Heart left ventricle (tissue), 16 donors: ENCODE data around the gene RBMS1. TPM values are rescaled to one million over a fixed set of nuclear protein-coding genes. Genes with fewer than 3 reads are reported as not detected.
A peak's percentile ranks its signal among the peaks of the same experiment; 100 is the strongest.

Experiments
- ATAC-seq, 4 donors: fragments of 200-7000 bp; cut with Tn5 transposase; one replicate each; pipeline ENCODE4 v1.9.1; 2020 to 2022; ENCODE audit warnings: moderate library complexity in 4 of 4, mild to moderate bottlenecking in 3 of 4, moderate number of reproducible peaks in 1 of 4
- DNase-seq, 5 donors: peaks; one replicate each; pipeline ENCODE4 v3.0.0-alpha.2; 2020
- H3K27ac ChIP-seq, 12 donors: fragments of 200-600 bp; sonication (generic) in 4 of 12; one replicate each; pipeline versions ENCODE4 v1.5.0 to v1.8.0; 2016 to 2022; ENCODE audit warnings: mild to moderate bottlenecking in 2 of 12
- H3K27me3 ChIP-seq, 9 donors: fragments of 200-600 bp; sonication (generic) in 2 of 9; one replicate each; pipeline versions ENCODE4 v1.5.1 to v1.8.0; 2016 to 2022; ENCODE audit warnings: mild to moderate bottlenecking in 3 of 9
- H3K36me3 ChIP-seq, 9 donors: fragments of 200-600 bp; sonication (generic) in 2 of 9; one replicate each; pipeline versions ENCODE4 v1.5.0 to v1.8.0; 2018 to 2022; ENCODE audit warnings: mild to moderate bottlenecking in 2 of 9
- H3K4me1 ChIP-seq, 12 donors: fragments of 200-600 bp; sonication (generic) in 4 of 12; one replicate each; pipeline versions ENCODE4 v1.5.0 to v1.8.0; 2016 to 2022; ENCODE audit warnings: mild to moderate bottlenecking in 3 of 12
- H3K4me3 ChIP-seq, 12 donors: fragments of 200-600 bp; sonication (generic) in 4 of 12; one replicate each; pipeline versions ENCODE4 v1.5.0 to v1.8.0; 2017 to 2022; ENCODE audit warnings: mild to moderate bottlenecking in 9 of 12, moderate library complexity in 4 of 12
- H3K9me3 ChIP-seq, 12 donors: fragments of 200-600 bp; sonication (generic) in 4 of 12; one replicate each; pipeline versions ENCODE4 v1.5.0 to v1.8.0; 2016 to 2022; ENCODE audit warnings: mild to moderate bottlenecking in 1 of 12
- CTCF ChIP-seq, 12 donors: fragments of 200-600 bp; sonication (generic) in 4 of 12; IDR thresholded peaks; one replicate each; pipeline versions ENCODE4 v1.5.0 to v1.8.0; 2018 to 2022; ENCODE audit warnings: antibody characterized with exemption in 12 of 12, mild to moderate bottlenecking in 5 of 12
- POLR2A ChIP-seq, 2 donors: fragments of 450-650 bp; IDR thresholded peaks; one replicate each; pipeline ENCODE4 v1.6.1; 2017; ENCODE audit warnings: antibody characterized with exemption in 2 of 2, mild to moderate bottlenecking in 2 of 2, moderate library complexity in 2 of 2
- WGBS, 4 donors: extraction: QIAGEN DNeasy Blood & Tissue Kit in 2 of 4; methylation state at CpG; one replicate each; pipeline versions ENCODE4 v1.1.5 to v1.1.7; 2013 to 2018; 5-methylcytosine and 5-hydroxymethylcytosine counted together
- intact Hi-C, 10 donors: fragments of 100-400 bp; cut with DNase I; formaldehyde crosslinking; loops; one replicate each; pipeline versions ENCODE4 v1.11.1 to v1.14.2; 2022
- polyA plus RNA-seq, 2 donors: library from polyadenylated mRNA; stranded (reverse); fragments of 200-250 nt; gene quantifications; one replicate each; pipeline ENCODE4 v1.2.3, GENCODE V29; 2013
- total RNA-seq, 9 donors: library from RNA; depleted of rRNA in 2 of 9; stranded (reverse); fragments of >200 nt in 2 of 9; fragmentation: NEBNext Ultra II Directional in 3 of 9; extraction: Animal tissue kit (Norgen Biotek cat#: 25700) in 3 of 9; gene quantifications; one replicate each; pipeline versions ENCODE4 v1.1.0 to v1.2.4, GENCODE V29; 2016 to 2023
- donor health status: ischemic (EF 13 %, LVEDD 7.1; RV severe dilation, severe dysfunction).
- donor health status: healthy with polysubstance abuse.
- donor health status: DM: no; HTN: yes; CAD: no.
- donor health status: DM: no; HTN: no; CAD: no.
- donor health status: ischemic (EF 25% LVEDD 6.9; RV normal size, moderate dysfunction).
- donor health status: ischemic (EF 25% LVEDD 5.7; RV mildly dilated, moderate dysfunction).
- donor health status: healthy.
- donor health status: DM: yes; HTN: yes; CAD: no.
- donor health status: ischemic (EF 35%, LVEDD 5.7; RV mildly dilated, moderate dysfunction).
- donor health status: nonischemic (EF 11% LVEDD 7.7; RV severe dilation, severe dysfunction).
- donor health status: DM: yes; HTN: yes; CAD: no.
- donor health status: PGD.
- donor health status: ischemic (EF 29% LVEDD 5.4; RV normal size, mild dysfunction).
- donor health status: nonischemic (EF 23%, LVEDD 6.1; RV moderate dilation, normal function).

The RBMS1 gene
- total and polyA plus RNA-seq, 11 donors = 32.4 to 102 (median 52.6) TPM

GRCh38 chr2:160254189-160254762 is 239.3 kb downstream of the RBMS1 start:
- no peak for DNase-seq
- no peak for ATAC-seq
- Histone ChIP-seq H3K4me3 (no peak overlapping the region), H3K27me3 (no peaks in the 10 kb centered on the region), H3K27ac (peak overlapping the region in 5 of 12 donors; percentile 30 to 78 (median 52)), H3K4me1 (peaks cover 0 to 29% (median 8%) of the 10 kb centered on the region in 12 donors), H3K9me3 (no peaks in the 10 kb centered on the region), H3K36me3 (no peaks in the 10 kb centered on the region)
- intact Hi-C loops = loop anchor here in 7 of 10 donors (5.0 to 10.0 kb wide), 5 partner anchors 149 to 741 kb away; no protein-coding TSS in a partner anchor
- TF ChIP-seq CTCF (IDR thresholded peaks at IDR 0.05) (no peak), POLR2A (IDR thresholded peaks at IDR 0.05) (no peak)
- WGBS, 4 donors = 85 to 92% (median 89%) methylated on average over 6 of the region's 6 CpGs

DNA sequence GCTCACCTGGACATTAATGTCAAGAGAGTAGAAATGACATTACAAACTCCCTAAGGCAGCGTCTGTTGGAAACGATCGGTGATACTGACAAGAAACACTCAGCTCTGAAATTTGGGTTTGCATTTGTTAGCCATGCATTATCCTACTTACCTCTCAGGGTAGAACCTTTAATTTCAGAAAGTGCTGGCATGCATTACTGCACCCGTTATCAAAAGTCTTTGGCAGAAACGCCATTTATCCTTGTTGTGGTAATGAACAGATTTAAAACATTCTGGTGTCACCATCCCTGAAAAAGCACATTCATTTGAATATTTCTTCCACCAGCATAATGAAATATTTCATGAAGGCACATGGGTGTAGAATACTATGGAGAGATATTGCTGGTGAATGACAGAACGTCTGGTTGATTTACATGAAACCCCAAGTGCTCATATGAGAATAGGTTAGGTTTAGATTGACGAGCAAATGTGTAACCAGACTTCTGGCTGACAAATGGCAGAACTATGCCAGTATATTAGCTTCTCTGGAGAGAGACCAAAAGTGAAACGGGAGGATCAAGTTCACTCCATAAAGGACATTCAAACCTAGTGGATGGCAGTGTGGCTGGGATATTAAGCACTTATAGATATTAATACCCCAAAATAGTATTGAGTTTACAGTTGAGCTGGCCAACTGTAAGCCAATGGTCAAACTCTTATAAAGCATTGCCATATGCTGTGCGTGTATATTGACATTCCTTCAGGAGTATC is 240.0 kb downstream of the RBMS1 start:
- intact Hi-C loops = loop anchor here in 7 of 10 donors (2.0 to 10.0 kb wide), 7 partner anchors 15 to 741 kb away; no protein-coding TSS in a partner anchor
- H3K4me1 ChIP-seq = peaks cover 0 to 29% (median 8%) of the 10 kb centered on the region in 12 donors
- no peaks in the 10 kb centered on the region for H3K27me3 ChIP-seq
- H3K4me3 ChIP-seq = peak overlapping the region in 3 of 12 donors; percentile 2 to 19 (median 10)
- no peaks in the 10 kb centered on the region for H3K36me3 ChIP-seq
- peak overlapping the region in 10 of 12 donors; percentile 21 to 78 (median 52) for H3K27ac ChIP-seq
- ATAC-seq (peak; percentile 50 to 58 (median 53)), DNase-seq (no peak)
- H3K9me3 ChIP-seq = no peaks in the 10 kb centered on the region
- TF ChIP-seq CTCF (IDR thresholded peaks at IDR 0.05) (no peak), POLR2A (IDR thresholded peaks at IDR 0.05) (no peak)
- WGBS, 4 donors = 45 to 53% (median 50%) methylated on average over 9 of the region's 9 CpGs

DNA sequence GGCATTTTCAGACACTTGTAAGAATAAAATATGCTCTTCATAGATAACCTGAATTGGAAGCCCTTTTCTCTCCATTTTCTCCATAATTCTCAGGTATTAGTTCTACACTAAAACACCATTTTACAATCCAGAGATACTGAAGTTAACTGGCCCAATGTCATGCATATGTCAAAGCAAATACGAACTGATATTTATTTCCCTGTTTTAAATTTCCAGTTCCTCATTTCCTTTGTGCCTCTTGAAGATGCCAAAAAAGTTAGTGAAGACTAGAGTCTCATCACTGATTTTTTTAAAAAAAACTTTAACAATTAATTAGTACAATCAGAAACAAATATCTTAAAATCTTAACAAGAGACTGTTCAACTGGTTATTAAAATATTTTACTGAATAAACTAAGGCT is 240.7 kb downstream of the RBMS1 start:
- Histone ChIP-seq H3K4me3 (peak overlapping the region in 1 of 12 donors; percentile 19), H3K4me1 (peaks cover 0 to 29% (median 8%) of the 10 kb centered on the region in 12 donors), H3K9me3 (no peaks in the 10 kb centered on the region), H3K27ac (peak overlapping the region in 11 of 12 donors; percentile 14 to 81 (median 51)), H3K36me3 (no peaks in the 10 kb centered on the region), H3K27me3 (no peaks in the 10 kb centered on the region)
- intact Hi-C loops = loop anchor here in 7 of 10 donors (1.0 to 10.0 kb wide), 8 partner anchors 16 to 742 kb away; no protein-coding TSS in a partner anchor
- no peak for DNase-seq
- WGBS, 4 donors = 51 to 67% (median 60%) methylated on average over 1 of the region's 1 CpG
- no peak for ATAC-seq
- TF ChIP-seq POLR2A (IDR thresholded peaks at IDR 0.05) (no peak), CTCF (IDR thresholded peaks at IDR 0.05) (no peak)
